HUES64 (cell line): ENCODE results near the gene TAAR2. TPM values are rescaled to one million over a fixed set of nuclear protein-coding genes. Genes with fewer than 3 reads are reported as not detected.
A peak's percentile ranks its signal among the peaks of the same experiment; 100 is the strongest.

Experiments used
- H3K27ac ChIP-seq: 2 replicates; pipeline ENCODE4 v1.7.0; 2013; ENCODE audit warnings: low read depth, low read length, inconsistent platforms
- H3K27me3 ChIP-seq: 2 replicates; pipeline ENCODE4 v1.6.1; 2013; ENCODE audit warnings: mild to moderate bottlenecking, low read length; ENCODE audit not compliant: insufficient read depth
- H3K36me3 ChIP-seq: 2 replicates; pipeline ENCODE4 v1.6.1; 2013; ENCODE audit warnings: mild to moderate bottlenecking, low read length; ENCODE audit not compliant: insufficient read depth
- H3K4me1 ChIP-seq: 2 replicates; pipeline ENCODE4 v1.6.1; 2013; ENCODE audit warnings: mild to moderate bottlenecking, low read length, moderate library complexity; ENCODE audit not compliant: insufficient read depth
- H3K4me3 ChIP-seq: 2 replicates; pipeline ENCODE4 v1.5.1; 2013; ENCODE audit warnings: mild to moderate bottlenecking, low read length, moderate library complexity
- H3K9ac ChIP-seq: 2 replicates; pipeline ENCODE4 v1.6.1; 2013; ENCODE audit warnings: mild to moderate bottlenecking, low read depth, low read length
- H3K9me3 ChIP-seq: 2 replicates; pipeline ENCODE4 v1.6.1; 2013; ENCODE audit warnings: low read depth, low read length; ENCODE audit not compliant: insufficient read depth
- WGBS: fragments of 150-250, 120-280 bp; methylation state at CpG from one replicate; pipeline ENCODE4 v1.1.7; 2013; ENCODE audit warnings: missing lambda C conversion rate; 5-methylcytosine and 5-hydroxymethylcytosine counted together
- polyA plus RNA-seq, 2 experiments: library from polyadenylated mRNA; stranded (reverse); fragments of 50-300 nt; gene quantifications; one replicate each; pipeline ENCODE4 v1.2.3, GENCODE V29; 2013

Gene TAAR2, protein sequence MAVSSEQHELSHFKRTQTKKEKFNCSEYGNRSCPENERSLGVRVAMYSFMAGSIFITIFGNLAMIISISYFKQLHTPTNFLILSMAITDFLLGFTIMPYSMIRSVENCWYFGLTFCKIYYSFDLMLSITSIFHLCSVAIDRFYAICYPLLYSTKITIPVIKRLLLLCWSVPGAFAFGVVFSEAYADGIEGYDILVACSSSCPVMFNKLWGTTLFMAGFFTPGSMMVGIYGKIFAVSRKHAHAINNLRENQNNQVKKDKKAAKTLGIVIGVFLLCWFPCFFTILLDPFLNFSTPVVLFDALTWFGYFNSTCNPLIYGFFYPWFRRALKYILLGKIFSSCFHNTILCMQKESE
- polyA plus RNA-seq (2013, experiment 1 of 2) = not detected
- polyA plus RNA-seq (2013, experiment 2 of 2) = not detected

DNA sequence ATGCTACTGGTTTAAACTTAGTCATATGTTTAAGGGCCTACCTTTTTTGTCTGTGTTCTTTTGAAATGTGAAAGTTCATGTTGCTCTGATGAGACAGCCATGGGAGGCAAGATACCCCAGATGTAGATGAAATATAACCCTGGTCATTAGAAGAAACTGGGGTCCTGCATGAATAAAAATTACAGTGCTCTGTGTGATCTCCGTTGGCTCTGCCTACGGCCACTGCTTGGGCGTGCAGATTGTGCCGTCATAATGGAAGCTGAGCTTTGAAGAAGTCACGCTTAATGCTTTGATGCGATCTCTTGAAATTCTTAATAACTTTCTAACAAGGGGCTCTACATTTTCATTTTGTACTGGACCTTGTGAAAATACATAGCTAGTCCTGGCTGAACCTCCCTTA lies at the start of gene TAAR2:
Gene TAAR2 (minus strand): TSS at position 101 of the 400 bp plus-strand sequence. CDS start 0 bp downstream, at position 101.
- Histone ChIP-seq H3K27me3 (no peaks in the 10 kb centered on the region), H3K4me1 (no peaks in the 10 kb centered on the region), H3K27ac (no peak within 1 kb of the TSS), H3K9ac (no peak within 1 kb of the TSS), H3K4me3 (no peak within 1 kb of the TSS), H3K9me3 (no peaks in the 10 kb centered on the region), H3K36me3 (no peaks in the 10 kb centered on the region)
- 96% methylated on average over 6 of the region's 6 CpGs for WGBS

DNA sequence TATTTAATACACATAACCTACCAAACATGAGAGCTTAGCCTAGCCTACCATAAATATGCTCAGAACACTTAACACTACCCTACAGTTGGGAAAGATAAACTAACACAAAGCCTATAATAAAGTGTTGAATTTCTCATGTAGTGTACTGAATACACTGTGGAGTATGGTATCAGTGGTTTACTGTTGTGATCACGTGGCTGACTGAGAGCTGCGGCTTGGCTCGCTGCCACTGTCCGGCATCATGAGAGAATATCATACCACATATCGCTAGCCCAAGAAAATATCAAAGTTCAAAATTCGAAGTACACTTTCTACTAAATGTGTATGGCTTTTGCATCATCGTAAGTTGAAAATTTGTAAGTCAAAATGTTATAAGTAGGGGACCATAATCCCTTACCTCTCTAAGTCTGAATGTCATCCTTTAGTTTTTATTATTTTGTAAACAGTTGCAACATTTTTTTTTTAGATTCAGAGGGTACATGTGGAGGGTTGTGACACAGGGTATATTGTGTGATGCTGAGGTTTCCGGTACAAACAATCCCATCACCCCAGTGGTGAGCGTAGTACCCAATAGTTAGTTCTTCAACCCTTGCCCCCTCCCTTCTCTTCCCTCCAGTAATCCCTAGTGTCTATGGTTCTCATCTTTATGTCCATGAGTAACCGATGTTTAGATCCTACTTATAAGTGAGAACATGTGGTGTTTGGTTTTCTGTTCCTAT lies 49.5 kb upstream of the TAAR2 start:
- Histone ChIP-seq H3K9me3 (no peaks in the 10 kb centered on the region), H3K9ac (no peak overlapping the region), H3K36me3 (no peaks in the 10 kb centered on the region), H3K4me3 (no peak overlapping the region), H3K4me1 (no peaks in the 10 kb centered on the region), H3K27ac (no peak overlapping the region), H3K27me3 (no peaks in the 10 kb centered on the region)
- 94% methylated on average over 9 of the region's 10 CpGs for WGBS

DNA sequence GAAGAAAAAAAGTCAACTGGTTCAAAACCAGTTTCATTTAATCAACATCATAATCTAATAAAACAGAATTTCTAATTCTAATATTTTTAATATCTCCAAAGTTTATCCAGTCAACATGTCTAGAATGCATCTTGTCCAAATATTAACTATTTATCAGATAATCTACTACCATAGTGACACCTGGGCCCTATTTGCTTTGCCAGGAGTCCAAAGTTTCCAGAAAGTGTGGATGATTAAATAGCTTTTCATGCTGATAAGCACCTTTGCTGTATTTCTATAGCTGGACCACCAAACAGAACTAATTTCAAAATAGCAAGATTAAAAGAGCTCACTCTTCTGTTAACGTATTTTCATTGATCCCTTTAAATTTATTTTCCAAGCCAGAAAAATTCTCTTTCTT lies 47.2 kb upstream of the TAAR2 start:
- 93% methylated on average over 1 of the region's 1 CpG for WGBS
- Histone ChIP-seq H3K4me3 (no peak overlapping the region), H3K27me3 (no peaks in the 10 kb centered on the region), H3K9ac (no peak overlapping the region), H3K9me3 (no peaks in the 10 kb centered on the region), H3K27ac (no peak overlapping the region), H3K4me1 (peaks cover 2% of the 10 kb centered on the region; the same call in 1 of the 2 replicates), H3K36me3 (no peaks in the 10 kb centered on the region)

DNA sequence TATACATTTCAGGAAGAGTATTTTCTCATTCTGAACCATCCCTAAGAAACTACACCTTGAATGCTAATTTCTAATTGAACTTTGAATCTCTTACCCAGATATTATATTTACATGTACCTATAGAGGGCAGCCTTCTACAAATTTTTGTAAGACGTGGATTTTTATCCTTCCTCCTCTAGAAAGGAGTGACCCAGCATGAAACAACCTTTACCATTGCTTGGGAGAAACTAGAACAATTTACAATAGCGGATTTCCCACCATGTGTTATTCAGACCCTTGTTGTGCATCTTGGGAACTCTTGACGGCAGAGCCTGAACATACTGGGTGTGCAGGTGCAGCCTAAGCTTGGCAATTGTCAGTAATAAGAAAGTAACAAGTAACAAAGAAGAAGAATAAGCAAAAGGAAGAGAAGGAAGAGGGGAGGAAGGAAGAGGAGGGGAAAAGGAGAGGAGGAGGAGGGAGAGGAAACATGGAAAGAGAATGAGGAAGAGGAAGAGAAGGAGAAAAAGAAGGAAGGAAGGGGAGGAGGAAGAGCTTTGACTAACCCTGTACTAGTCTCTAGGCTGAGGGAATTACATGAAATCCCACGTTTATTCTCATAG lies 45.7 kb upstream of the TAAR2 start:
- WGBS = 45% methylated on average over 3 of the region's 4 CpGs
- Histone ChIP-seq H3K27me3 (no peaks in the 10 kb centered on the region), H3K9me3 (0 out of 2 replicates have a peak, but pooled peaks cover 4% of the 10 kb centered on the region), H3K4me1 (peaks cover 8% of the 10 kb centered on the region; the same call in 1 of the 2 replicates), H3K36me3 (no peaks in the 10 kb centered on the region), H3K4me3 (no peak overlapping the region), H3K27ac (no peak overlapping the region), H3K9ac (no peak overlapping the region)

DNA sequence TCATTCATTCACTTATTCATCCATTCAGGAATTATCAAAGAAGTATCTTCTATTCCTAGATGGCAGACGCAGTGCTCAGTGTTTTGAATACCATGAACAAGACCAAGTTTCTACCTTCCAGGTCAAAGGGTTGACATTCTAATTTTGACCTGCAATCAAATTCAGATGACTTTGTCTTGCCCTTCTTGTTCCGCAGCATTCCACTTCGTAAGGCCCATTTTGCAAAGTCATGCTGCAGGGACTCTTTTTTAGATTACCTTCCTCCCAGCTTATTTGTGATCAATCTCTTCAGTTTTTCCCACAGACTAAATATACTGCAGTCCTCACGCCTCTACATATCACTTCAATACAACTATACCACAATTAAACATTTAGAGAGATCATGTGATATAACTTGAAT lies 42.0 kb upstream of the TAAR2 start:
- WGBS = 82% methylated on average over 4 of the region's 4 CpGs
- Histone ChIP-seq H3K36me3 (no peaks in the 10 kb centered on the region), H3K27ac (peak overlapping the region; percentile 10; the same call in 1 of the 2 replicates), H3K9ac (no peak overlapping the region), H3K9me3 (0 out of 2 replicates have a peak, but pooled peaks cover 4% of the 10 kb centered on the region), H3K4me1 (peaks cover 8% of the 10 kb centered on the region; the same call in 1 of the 2 replicates), H3K4me3 (no peak overlapping the region), H3K27me3 (no peaks in the 10 kb centered on the region)

DNA sequence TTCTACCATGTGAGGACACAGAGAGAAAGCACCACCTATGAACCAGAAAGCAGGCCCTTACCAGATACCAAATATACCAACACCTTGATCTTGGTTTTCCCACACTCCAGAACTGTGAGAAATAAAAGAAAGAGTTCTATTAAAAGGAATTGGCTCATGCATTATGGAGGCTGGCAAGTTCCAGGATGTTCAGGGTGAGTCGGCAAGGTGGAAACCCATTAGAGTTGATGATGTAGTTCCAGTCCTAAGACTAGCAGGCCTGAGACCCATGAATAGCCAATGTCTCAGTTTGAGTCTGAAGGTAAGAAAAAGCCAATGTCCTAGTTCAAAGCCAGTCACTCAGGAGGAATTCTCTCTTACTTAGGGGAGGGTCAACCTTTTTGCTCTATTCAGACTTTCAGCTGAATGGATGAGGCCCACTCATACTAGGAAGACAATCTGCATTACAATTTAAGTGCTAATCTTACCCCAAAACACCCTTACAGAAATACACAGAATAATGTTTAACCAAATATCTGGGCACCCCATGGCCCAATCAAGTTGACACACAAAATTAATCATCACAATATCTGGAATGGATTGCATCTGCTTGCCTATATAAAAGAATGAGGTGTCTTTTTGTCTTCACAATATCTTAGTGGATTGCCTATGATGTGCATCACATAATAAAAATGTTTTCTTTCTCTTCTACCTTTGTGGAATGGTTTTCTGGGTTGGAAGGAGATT lies 40.4 kb upstream of the TAAR2 start:
- no peaks in the 10 kb centered on the region for H3K36me3 ChIP-seq
- peaks cover 8% of the 10 kb centered on the region; the same call in 1 of the 2 replicates for H3K4me1 ChIP-seq
- 97% methylated on average over 1 of the region's 1 CpG for WGBS
- H3K9me3 ChIP-seq = 0 out of 2 replicates have a peak, but pooled peaks cover 4% of the 10 kb centered on the region
- H3K27me3 ChIP-seq = no peaks in the 10 kb centered on the region
- no peak overlapping the region for H3K4me3 ChIP-seq
- no peak overlapping the region for H3K9ac ChIP-seq
- H3K27ac ChIP-seq = no peak overlapping the region

DNA sequence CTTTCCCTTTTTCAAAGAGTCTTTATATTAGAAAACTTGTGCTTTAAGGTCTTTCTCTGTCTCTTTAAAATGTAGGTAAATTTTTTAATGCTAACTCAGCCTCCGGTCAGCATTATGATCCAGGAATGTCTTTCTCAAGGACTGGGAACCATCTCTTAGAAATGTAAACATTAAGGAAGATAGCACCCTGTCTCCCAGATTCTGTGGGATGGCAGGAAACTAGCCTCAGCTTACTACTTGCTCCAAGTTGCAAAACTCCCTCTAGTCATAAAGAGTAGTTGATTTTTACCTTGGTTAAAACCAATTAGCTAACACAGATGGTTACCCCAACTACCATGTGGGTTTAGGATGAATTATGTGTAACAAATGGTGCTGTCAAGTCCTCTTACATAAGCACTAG lies 39.6 kb upstream of the TAAR2 start:
- WGBS = 92% methylated on average over 1 of the region's 1 CpG
- H3K27me3 ChIP-seq = no peaks in the 10 kb centered on the region
- H3K36me3 ChIP-seq = no peaks in the 10 kb centered on the region
- peaks cover 8% of the 10 kb centered on the region; the same call in 1 of the 2 replicates for H3K4me1 ChIP-seq
- 0 out of 2 replicates have a peak, but pooled peaks cover 4% of the 10 kb centered on the region for H3K9me3 ChIP-seq
- no peak overlapping the region for H3K27ac ChIP-seq
- H3K9ac ChIP-seq = no peak overlapping the region
- H3K4me3 ChIP-seq = no peak overlapping the region

DNA sequence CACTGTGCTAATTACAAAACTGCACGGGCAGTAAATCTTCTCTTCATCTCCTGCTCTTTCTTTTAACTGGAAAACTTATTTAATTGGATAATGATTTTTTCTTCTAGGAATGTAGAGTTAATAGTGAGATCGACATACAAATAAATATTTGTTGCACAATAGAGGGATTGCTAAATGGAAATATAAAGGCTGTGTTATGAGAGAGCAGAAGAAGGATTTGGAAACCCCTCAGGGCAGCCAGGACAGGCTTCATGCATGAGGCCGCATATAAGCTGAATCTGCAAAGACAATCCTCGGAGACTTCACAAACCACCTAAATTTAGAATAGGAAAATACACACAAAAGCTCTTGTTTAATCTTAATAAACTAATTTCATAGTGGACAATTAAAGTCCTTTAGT lies 37.8 kb upstream of the TAAR2 start:
- H3K9me3 ChIP-seq = 0 out of 2 replicates have a peak, but pooled peaks cover 4% of the 10 kb centered on the region
- 100% methylated on average over 4 of the region's 4 CpGs for WGBS
- H3K9ac ChIP-seq = no peak overlapping the region
- no peak overlapping the region for H3K27ac ChIP-seq
- no peaks in the 10 kb centered on the region for H3K36me3 ChIP-seq
- H3K4me3 ChIP-seq = no peak overlapping the region
- peaks cover 8% of the 10 kb centered on the region; the same call in 1 of the 2 replicates for H3K4me1 ChIP-seq
- H3K27me3 ChIP-seq = no peaks in the 10 kb centered on the region

DNA sequence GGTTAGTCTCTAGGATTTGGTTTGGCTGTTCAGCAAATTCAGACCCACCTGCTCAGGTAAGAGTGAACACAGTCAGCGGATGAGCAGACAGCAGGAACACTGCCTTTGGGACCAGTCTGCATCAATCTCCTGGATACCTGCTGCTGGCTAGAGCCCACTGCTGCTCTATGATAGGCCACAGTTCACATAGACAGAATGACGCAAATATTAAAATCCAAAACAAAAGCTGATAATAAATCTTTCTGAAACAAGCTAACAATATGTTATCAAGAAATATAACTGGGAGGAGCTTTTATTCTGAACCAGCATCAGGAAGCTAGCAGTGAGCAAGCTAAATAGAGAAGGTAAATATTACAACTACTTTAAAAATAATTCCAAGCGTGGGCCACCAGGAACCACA lies 35.0 kb upstream of the TAAR2 start, which contains the start of gene TAAR1:
Gene TAAR1 (minus strand): TSS at position 101 of the 400 bp plus-strand sequence. CDS start 13,179 bp downstream, outside the sequence.
- Histone ChIP-seq H3K27ac (no peak within 1 kb of the TSS), H3K4me3 (no peak within 1 kb of the TSS), H3K9me3 (no peaks in the 10 kb centered on the region), H3K9ac (no peak within 1 kb of the TSS), H3K36me3 (no peaks in the 10 kb centered on the region), H3K4me1 (no peaks in the 10 kb centered on the region), H3K27me3 (no peaks in the 10 kb centered on the region)
- 80% methylated on average over 3 of the region's 3 CpGs for WGBS

DNA sequence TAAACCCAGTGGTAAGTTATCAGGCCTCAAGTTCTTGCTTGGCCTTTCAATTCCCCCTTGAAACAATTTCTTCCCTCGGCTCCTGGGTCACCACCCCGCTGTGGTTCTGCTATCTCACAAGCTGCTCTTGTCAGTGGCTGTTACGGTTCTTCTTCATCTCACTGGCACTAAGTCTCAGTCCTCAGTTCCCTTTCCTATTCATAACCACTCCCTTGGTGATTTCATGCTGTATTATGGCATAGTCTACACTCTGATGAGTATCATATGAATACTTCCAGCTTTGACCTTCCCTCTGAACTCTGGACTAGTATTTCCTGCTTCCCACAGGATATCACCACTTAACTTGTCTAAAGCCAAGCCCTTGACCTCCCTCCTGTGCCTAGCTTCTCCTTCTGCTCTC lies 27.0 kb upstream of the TAAR2 start:
- Histone ChIP-seq H3K36me3 (no peaks in the 10 kb centered on the region), H3K9me3 (no peaks in the 10 kb centered on the region)
- WGBS = 93% methylated on average over 3 of the region's 3 CpGs

More for the DNA sequence above, 27.0 kb upstream of the TAAR2 start:
- H3K27ac ChIP-seq = no peak overlapping the region
- peaks cover 6% of the 10 kb centered on the region; the same call in 1 of the 2 replicates for H3K4me1 ChIP-seq
- H3K4me3 ChIP-seq = no peak overlapping the region
- H3K27me3 ChIP-seq = no peaks in the 10 kb centered on the region
- H3K9ac ChIP-seq = no peak overlapping the region
